HG03354 (cell line): ENCODE results near the gene ANKRD17.
A peak's percentile ranks its signal among the peaks of the same experiment; 100 is the strongest.

Experiments
- ATAC-seq: cut with Tn5 transposase; IDR thresholded peaks from one replicate; pipeline ENCODE4 v1.9.1; 2021; ENCODE audit warnings: mild to moderate bottlenecking; ENCODE audit not compliant: unreplicated experiment, poor library complexity, severe bottlenecking

ANKRD17 gene

DNA sequence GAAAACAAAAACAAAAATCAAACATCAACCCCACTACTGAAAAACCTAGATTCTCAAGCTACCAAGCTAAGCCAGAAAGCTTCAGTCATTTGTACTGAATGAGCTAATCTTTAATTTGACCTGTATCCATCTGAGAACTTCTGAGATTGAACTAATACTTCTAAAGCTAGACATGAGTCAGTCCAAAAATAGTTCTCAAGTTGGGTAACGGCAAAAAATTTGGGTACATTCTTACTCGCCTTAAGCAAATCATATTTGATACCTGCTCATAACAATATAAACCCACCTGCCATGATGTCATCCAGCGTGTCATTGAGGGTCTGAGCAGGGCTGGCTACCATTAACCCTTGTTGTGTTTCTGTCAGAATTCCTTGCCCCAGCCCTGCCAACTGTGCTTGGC is 119.4 kb downstream of the ANKRD17 start:
- ATAC-seq: no peak

DNA sequence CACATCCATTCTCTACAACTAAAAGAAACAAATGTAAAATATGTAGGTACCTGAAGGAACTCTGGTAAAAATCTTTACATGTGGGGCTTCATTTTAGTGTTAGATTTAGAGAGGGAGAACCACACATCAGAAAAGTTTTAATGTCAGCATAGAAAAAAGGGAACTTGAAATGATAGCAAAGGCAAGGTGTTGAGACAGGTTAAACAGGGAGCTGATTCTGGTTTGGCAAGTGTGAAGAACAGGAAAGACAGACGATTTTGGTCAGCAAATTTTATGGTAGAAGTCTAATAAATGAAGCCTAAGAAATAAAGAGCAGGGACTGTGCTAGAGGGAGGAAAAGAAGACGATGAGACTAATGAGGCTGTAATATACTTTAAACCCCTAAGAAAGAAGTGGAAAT is 121.5 kb downstream of the ANKRD17 start:
- no peak for ATAC-seq

DNA sequence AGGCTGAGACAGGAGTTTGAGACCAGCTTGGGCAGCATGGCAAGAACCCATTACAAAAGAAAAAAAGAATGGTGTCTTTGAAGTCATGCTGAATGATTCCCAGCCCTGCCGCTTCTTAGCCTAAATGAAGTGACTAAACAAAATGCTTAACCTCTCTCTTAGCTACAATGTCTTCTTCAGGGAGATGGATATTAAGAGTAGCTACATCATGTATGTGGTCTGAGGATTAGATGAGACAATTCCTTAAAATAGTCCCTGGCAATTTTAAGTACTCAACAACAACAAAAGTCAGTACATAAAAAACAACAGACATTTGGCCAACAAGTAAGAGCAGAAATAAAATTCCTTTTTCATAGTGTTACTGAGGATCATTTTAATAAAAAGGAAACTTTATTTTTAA is 124.8 kb downstream of the ANKRD17 start:
- ATAC-seq: no peak

DNA sequence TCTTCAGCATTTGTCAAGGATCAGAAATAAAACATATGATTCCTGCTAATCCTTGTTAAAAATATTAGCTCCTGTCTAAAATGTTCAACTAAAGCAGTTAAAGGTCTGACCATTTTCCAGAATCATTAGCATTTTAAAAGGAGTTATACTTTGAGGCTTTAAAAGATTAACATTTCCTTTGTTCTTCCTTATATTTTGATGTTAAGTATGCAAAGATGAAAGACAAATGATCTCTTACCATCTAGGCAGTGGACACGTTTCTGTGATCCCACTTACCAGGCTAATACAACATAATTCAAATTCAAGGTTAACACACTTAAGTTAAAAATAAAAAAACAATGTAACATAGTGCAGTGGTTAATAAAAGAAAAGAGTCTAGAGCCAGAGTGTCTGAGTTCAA is 127.3 kb downstream of the ANKRD17 start:
- ATAC-seq: no peak

DNA sequence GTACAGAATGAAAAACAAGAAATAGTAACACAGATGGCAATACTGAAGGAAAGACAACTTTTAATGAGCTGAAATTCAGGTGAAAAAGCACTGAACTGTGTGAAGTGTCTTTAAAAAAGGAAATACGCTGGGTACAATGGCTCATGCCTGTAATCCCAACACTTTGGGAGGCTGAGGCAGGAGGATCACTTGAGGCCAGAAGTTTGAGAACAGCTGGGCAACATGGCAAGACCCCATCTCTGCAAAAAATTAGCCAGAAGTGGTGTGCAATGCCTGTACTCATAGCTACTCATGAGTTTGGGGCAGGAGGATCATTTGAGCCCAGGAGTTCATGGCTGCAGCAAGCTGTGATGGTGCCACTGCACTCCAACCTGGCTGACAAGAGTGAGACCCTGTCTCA is 129.3 kb downstream of the ANKRD17 start:
- ATAC-seq: no peak

DNA sequence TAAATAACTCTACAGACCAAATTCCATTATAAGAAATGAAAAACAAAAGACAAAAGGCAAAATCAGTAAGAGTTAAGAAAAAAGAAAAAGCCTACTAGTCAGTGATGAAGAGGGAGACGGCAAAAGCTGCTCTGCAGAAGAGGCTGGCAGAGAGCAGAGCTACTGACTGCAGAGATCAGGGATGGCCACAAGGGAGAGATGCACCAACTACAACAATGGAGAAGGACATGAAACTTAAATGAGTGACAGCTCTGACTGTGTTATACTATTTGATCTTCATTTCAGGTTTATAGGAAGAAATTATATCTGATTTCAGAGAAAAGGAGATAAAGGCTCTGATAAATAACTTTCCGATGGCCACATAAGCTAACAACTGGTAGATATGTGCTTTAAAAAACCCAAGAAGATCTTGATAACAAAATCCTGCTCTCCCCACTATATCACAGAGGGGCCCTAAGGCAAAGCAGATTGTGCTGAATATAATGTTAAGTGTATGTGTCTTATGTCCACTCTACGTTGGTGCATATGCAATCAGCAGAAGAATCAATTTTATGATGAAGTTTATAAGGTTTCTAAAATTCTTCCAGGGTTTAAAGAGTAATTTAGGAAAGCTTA is 130.7 kb downstream of the ANKRD17 start:
- ATAC-seq: peak; percentile 77

DNA sequence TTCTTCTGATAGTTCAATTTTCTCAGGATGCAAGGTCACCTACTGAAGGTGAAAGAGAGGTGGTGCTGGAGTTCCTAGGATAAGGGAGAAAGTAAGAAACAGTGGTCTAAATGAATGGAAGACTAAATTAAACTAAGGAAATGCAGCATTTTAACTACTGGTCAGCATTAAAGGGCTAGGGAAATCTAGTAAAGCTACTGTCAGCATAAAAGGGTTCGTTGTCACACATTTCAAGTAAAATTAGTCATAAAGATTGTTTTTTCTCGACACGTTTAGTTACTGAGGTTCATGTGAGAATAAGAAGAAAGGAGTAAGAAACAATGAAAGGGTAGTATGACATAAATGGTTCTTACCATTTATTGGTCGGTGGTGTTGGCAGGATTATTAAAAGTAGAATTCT is 149.1 kb downstream of the ANKRD17 start:
- ATAC-seq: no peak

DNA sequence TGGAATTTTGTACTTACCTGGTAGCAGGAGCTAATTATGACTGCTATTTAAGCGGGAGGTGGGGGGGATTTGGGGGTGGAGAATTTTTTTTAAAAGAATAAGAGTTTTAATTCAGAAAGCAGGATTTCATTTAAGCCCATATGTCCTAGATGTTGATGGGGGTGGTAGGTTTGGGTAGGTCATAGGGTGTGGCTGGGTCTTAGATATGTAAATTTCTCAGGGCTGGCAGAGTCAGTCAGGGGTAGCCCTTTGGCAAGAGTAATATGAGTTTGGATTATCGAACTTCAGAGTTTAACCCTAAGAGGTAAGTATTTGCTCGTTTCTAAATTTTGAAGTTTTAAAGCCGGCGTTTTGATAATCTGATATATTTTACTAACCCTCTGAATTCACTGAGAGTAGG is 153.9 kb downstream of the ANKRD17 start:
- ATAC-seq: no peak

DNA sequence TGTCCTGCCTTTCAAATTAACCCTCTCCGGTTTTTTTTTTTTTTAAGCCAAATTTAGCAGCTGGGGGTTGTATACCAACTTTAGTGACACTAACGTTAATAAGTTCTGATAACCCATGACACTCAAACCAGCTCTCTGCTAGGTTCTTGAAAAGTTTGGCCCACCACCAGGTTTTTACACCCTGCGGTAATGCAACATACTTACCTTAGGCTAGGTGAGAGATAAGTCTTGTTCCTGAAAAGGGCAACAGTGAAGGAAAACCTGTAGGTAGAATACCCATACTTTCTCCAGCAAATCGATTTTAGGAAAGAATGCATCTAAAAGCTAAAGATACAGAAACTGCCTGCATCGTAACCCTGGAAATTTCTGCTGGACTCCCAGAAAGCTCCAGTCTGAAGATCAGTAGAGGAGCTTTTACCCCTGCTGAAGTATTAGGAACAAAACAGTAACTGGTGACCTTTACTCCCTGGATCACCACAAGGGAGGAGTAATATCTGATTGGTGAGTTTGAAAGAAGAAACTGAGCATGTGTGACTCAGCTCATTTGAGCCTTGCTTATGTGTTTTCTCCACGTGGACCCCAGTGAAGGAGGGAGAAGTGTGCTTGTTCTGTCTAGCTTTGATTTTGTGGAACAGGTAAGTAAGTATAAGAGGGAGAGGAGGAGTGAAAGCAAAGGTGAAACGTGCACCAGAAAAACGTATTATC is 154.6 kb downstream of the ANKRD17 start:
- no peak for ATAC-seq

DNA sequence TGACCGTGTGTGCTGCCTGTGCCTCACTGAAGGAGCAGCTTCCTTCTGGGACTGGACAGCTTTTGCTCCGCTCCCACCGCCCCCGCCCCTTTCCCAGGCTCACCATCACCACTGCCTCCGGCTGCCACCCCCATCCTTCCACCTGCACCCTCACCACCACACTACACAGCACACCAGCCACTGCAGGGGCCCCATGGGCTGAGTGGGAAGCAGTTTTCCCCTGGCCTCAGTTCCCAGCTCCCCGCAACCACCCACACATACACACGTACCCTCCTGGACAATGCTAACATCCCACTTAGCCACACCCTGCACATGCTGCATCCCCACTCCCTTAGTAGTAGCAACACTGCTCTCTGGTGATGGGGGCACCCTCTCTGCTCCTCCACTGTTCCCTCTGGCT is 159.5 kb downstream of the ANKRD17 start:
- ATAC-seq: no peak

DNA sequence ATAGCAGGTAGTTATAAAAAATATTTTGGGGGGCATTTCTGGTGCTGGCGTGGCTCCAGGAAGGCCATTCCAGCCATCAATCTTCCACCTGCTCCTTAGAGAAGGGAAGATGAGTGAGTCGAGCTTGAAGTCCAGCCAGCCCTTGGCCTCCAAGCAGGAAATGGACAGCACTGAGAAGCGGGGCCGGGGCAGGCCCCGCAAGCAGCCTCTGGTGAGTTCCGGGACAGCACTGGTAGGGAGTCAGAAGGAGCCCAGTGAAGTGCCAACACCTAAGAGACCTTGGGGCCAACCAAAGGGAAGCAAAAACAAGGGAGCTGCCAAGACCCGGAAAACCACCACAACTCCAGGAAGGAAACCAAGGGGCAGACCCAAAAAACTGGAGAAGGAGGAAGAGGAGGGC is 159.9 kb downstream of the ANKRD17 start:
- no peak for ATAC-seq

DNA sequence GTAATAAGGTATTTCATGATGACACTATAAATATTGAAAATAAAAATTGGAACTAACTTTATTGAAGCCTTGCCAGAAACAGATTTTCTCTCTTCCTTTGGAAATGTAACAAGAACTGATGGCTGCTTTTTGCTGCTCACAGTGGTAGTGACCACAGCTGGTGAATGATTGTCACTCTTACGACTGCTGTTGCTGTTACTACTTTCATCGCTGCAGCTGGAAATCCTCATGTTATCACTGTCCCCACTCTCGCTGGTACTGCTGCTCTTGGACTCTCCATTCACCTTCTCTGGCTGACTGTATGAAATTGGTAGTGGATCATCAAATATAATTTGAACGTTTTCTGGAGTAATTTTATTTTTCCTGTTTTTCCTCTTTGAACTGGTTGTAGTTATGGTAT is 160.6 kb downstream of the ANKRD17 start:
- no peak for ATAC-seq

DNA sequence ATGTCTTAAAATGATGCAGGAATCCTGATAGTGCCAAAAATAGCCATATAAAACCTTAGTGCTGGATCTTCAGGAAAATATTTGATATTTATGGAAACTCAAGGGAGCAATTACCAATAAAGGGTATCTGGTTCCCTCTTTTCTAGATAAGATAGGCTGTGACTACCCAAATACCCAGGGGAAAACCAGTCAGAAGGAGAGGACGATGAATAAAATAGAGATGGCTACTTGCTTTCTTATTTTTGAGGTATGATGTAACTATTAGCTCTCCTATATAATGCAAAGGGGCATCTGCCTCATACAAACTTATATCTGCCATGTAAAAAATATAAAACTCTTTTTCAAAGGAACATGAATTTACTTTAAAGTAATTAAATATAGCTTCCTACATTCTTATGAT is 165.7 kb downstream of the ANKRD17 start:
- ATAC-seq: no peak

DNA sequence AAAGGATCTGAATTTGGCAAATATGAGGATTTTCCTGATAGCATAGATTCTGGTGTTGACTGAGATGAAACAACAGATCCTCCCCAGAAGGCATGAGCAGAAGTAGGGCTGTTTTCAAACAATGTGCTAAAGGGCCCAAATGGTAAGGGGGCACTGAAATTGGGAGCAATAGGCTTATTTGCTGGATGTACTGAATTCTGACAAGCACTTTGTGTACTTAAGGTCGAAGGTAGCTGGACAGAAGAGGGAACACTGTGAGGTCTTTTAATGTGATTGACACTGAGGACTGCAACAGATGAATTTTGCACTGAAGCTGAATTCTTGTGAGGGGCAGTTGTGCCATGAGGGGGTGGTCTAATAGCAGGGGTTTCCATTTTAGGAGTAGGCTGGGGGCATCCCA is 167.9 kb downstream of the ANKRD17 start:
- ATAC-seq: no peak

DNA sequence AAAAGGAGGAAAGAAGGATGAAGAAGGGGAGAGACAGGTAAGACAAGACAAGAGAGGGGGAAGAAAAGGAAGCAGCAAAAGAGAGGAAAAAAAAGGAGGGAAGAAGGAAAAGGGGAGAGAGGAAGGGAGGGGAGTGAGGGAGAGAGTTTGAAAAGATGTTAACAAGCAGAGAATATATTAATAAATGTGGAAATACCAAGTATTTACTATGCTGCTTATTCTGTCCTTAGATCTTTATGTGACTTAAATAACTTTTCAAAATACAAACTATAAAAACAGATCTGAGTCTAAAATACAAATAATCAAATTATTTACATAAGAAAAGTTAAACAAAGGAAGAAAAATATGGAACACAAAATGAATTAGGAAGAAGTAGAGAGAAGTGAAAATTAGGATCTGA is 170.7 kb downstream of the ANKRD17 start:
- no peak for ATAC-seq

DNA sequence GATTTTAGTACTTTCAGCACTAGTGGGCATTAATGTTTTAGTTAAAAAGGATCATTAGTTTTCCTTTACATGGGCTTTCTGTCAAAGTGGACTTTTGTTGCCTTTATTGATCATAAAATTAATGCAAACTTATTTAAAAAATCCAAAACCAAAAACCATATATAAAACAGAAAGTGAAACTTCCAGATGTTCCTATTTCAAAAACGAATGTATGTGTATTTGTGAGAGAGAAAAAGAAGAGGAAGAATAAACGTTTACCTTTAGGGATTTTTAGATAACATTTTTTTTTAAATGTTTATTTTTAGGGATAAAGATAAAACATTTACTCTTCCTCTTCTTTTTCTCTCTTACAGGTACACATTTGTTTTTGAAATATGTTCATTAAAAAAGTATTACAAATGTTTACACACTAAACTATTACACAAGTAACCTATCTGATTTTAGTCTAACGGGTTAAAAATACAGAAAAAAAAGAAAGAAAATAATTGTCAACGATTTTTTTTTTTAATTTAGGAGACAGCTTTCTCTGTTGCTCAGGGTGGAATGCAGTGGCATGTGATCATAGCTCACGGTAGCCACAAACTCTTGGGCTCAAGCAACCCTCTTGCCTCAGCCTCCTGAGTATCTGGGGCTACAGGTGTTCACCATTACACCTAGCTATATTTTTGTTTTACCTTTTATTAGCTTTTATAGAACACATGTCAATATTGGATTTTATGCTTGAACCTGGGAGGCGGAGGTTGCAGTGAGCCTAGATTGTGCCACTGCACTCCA is 172.3 kb downstream of the ANKRD17 start:
- ATAC-seq: peak; percentile 42

DNA sequence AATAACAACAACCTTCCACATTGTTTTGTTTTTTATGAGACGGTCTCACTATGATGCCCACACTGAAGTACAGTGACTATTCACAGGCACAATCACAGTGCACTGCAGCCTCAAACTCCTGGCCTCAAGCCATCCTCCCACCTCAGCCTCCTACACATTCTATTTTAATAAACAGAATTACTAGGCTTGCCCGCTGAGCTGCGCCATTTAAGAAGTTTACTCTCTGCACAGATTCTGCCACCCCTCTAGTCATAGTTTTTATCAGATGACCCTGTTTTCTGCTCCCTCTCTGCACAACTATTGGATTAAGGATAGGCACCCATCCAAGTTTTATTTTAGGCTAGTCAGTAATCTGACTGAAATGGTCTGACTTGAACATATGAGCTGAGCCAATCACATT is 177.8 kb downstream of the ANKRD17 start:
- no peak for ATAC-seq

DNA sequence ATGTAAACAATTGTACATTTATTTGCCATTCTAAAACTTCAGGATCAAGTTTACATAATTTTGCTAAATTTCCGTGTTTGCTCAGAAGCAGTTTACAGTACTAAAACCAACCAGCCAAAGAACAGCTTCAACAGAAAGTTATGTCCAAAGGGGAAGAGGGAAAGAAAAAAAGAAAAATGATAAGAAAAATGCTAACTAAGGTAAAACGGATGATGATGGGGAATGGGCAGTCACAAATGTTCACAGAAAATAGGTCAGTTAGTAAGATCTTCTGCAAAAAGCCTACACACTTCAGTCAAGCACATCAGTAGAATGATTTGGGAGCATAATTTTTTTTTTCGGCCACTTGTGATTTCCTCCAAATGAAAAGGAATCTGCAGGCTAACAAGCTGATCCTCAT is 182.8 kb downstream of the ANKRD17 start:
- ATAC-seq: no peak

DNA sequence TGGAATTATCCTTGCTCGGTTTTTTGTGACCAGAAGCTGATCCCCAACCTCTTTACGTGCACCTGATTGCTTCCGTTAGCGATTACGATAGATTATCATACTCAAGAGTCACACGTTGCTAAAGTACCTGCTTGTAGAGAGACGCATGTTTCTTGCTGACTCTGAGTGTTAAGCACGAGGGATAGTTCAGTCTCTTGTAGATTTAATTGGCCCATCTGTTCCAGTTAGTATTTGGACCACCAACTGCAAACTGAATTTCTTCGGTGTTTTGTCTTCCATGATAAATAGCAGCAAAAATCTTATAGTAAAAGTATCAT is 188.6 kb downstream of the ANKRD17 start:
- ATAC-seq: peak; percentile 17

DNA sequence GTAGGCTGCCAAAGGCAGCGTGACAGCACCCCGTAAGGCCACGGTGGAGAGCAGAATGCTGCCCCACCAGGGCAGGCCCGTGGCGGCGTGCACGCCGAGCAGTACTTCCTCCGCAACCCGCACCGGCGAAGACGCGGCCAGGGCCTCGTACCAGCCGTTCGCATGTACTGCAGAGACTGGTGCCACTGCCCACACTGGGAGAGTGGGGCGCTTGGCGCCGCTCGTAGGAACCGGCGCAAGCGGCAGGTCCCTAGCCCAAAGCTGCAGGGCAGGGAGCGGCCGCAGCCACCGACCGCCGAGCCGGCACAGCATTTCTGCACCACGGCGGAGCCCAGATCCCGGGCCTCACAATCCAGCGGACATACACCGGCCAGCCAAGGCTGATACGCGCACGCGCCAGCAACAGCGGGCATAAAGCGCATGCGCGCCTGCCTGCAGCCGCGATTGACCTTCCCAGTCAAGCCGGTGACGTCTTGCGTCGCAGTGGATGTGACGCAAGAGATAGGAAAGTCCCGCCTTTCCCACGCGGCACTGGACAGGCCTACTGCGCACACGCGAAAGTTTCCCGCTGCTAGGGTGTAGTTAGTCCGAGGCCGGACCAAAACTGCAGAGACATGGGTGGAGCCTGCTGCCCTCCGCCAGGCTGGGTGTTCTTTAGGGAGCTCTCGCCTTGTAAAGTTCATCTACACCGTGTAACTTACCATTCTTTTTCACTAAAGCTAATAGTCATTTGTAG is 189.1 kb downstream of the ANKRD17 start, which contains the start of gene COX18:
Gene COX18, minus strand, starts transcription at position 379 of the 736 bp plus-strand sequence. Its CDS starts 67 bp downstream, at position 312.
- ATAC-seq: peak; percentile 84
